ENCODE results near the gene HOXB6. TPM values are rescaled to one million over a fixed set of nuclear protein-coding genes. Genes with fewer than 3 reads are reported as not detected.

HOXB6 gene
- total RNA-seq, 1 donor from 2014 or later = 1.9 TPM

- TF ChIP-seq CTCF (IDR thresholded peaks at IDR 0.05; ENCODE audit: unreplicated experiment) = no peak
- H3K27ac Mint-ChIP-seq (ENCODE audit: unreplicated experiment) = no peak overlapping the region
- no peaks in the 10 kb centered on the region for H3K36me3 Mint-ChIP-seq (ENCODE audit: low read depth, unreplicated experiment)
- H3K4me1 Mint-ChIP-seq (ENCODE audit: unreplicated experiment) = peaks cover 55% of the 10 kb centered on the region
- DNase-seq (ENCODE audit: low spot score) = no peak
- H3K9me3 Mint-ChIP-seq (ENCODE audit: unreplicated experiment) = no peaks in the 10 kb centered on the region
- peak overlapping the region; percentile 77 for H3K4me3 Mint-ChIP-seq (ENCODE audit: unreplicated experiment)
- H3K27me3 Mint-ChIP-seq (ENCODE audit: unreplicated experiment) = peaks cover 53% of the 10 kb centered on the region
These were observed 8.6 kb downstream of the HOXB6 start for GRCh38 chr17:48596000-48596734.

GRCh38 chr17:48595278-48595999 is 9.3 kb downstream of the HOXB6 start:
- Mint-ChIP-seq H3K27ac (ENCODE audit: unreplicated experiment) (no peak overlapping the region), H3K9me3 (ENCODE audit: unreplicated experiment) (no peaks in the 10 kb centered on the region), H3K27me3 (ENCODE audit: unreplicated experiment) (peaks cover 47% of the 10 kb centered on the region), H3K36me3 (ENCODE audit: low read depth, unreplicated experiment) (no peaks in the 10 kb centered on the region), H3K4me3 (ENCODE audit: unreplicated experiment) (peak overlapping the region; percentile 72), H3K4me1 (ENCODE audit: unreplicated experiment) (peaks cover 55% of the 10 kb centered on the region)
- no peak for TF ChIP-seq CTCF (IDR thresholded peaks at IDR 0.05; ENCODE audit: unreplicated experiment)
- DNase-seq (ENCODE audit: low spot score) = no peak

GRCh38 chr17:48594538-48595277 is 10.1 kb downstream of the HOXB6 start:
- no peak for TF ChIP-seq CTCF (IDR thresholded peaks at IDR 0.05; ENCODE audit: unreplicated experiment)
- peaks cover 59% of the 10 kb centered on the region for H3K4me1 Mint-ChIP-seq (ENCODE audit: unreplicated experiment)
- peaks cover 47% of the 10 kb centered on the region for H3K27me3 Mint-ChIP-seq (ENCODE audit: unreplicated experiment)
- no peaks in the 10 kb centered on the region for H3K9me3 Mint-ChIP-seq (ENCODE audit: unreplicated experiment)
- peak overlapping the region; percentile 51 for H3K4me3 Mint-ChIP-seq (ENCODE audit: unreplicated experiment)
- no peak for DNase-seq (ENCODE audit: low spot score)
- no peaks in the 10 kb centered on the region for H3K36me3 Mint-ChIP-seq (ENCODE audit: low read depth, unreplicated experiment)
- H3K27ac Mint-ChIP-seq (ENCODE audit: unreplicated experiment) = no peak overlapping the region

GRCh38 chr17:48593840-48594537 is 10.8 kb downstream of the HOXB6 start:
- peaks cover 60% of the 10 kb centered on the region for H3K4me1 Mint-ChIP-seq (ENCODE audit: unreplicated experiment)
- H3K9me3 Mint-ChIP-seq (ENCODE audit: unreplicated experiment) = no peaks in the 10 kb centered on the region
- peak; percentile 89 for TF ChIP-seq CTCF (IDR thresholded peaks at IDR 0.05; ENCODE audit: unreplicated experiment)
- H3K27ac Mint-ChIP-seq (ENCODE audit: unreplicated experiment) = no peak overlapping the region
- no peaks in the 10 kb centered on the region for H3K36me3 Mint-ChIP-seq (ENCODE audit: low read depth, unreplicated experiment)
- peak; percentile 95 for DNase-seq (ENCODE audit: low spot score)
- H3K27me3 Mint-ChIP-seq (ENCODE audit: unreplicated experiment) = peaks cover 41% of the 10 kb centered on the region
- H3K4me3 Mint-ChIP-seq (ENCODE audit: unreplicated experiment) = peak overlapping the region; percentile 82

Measured in endothelial cell (in vitro differentiated cells).